KOPT-K1 (cell line): ENCODE measurements around the gene CCM2.

Source experiments
- H3K27ac ChIP-seq: fragments of 200-600 bp; sonication (generic); 2 replicates; pipeline ENCODE4 v1.5.1; 2016; ENCODE audit warnings: antibody characterized with exemption, mild to moderate bottlenecking, low read depth, low read length; ENCODE audit not compliant: poor library complexity, severe bottlenecking
- H3K36me3 ChIP-seq: fragments of 200-600 bp; sonication (generic); 2 replicates; pipeline ENCODE4 v1.5.1; 2017; ENCODE audit warnings: antibody characterized with exemption, mild to moderate bottlenecking, low read length, moderate library complexity; ENCODE audit not compliant: insufficient read depth
- H3K9me3 ChIP-seq: fragments of 200-600 bp; sonication (generic); 2 replicates; pipeline ENCODE4 v1.5.1; 2017; ENCODE audit warnings: antibody characterized with exemption, low read length, mild to moderate bottlenecking; ENCODE audit not compliant: insufficient read depth, poor library complexity, severe bottlenecking

CCM2 gene

GRCh38 chr7:45076946-45077345, 76.9 kb downstream of the CCM2 start:
- Histone ChIP-seq H3K36me3 (peaks cover 65% of the 10 kb centered on the region), H3K27ac (no peak overlapping the region), H3K9me3 (no peaks in the 10 kb centered on the region)

DNA sequence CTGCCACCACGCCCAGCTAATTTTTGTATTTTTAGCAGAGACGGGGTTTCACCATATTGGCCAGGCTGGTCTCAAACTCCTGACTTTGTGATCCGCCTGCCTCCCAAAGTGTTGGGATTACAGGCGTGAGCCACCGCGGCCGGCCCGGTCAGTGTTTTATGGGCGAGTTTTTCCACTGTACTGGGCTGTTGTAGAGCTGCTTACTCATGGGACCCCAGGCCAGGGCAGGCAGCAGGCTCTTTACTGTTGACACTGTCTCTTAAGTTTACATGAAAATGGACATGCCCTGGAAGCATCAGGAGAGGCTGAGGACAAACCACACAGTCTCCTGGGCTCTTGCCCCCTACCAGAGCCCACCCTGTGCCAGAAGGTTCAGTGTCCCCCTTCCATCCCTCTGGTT, 77.6 kb downstream of the CCM2 start:
- Histone ChIP-seq H3K36me3 (peaks cover 59% of the 10 kb centered on the region), H3K9me3 (no peaks in the 10 kb centered on the region), H3K27ac (no peak overlapping the region)

- Histone ChIP-seq H3K36me3 (peaks cover 53% of the 10 kb centered on the region), H3K27ac (no peak overlapping the region), H3K9me3 (no peaks in the 10 kb centered on the region)
Measured at GRCh38 chr7:45078125-45078681, 78.2 kb downstream of the CCM2 start.

GRCh38 chr7:45080265-45080957, 80.4 kb downstream of the CCM2 start:
- Histone ChIP-seq H3K36me3 (peaks cover 31% of the 10 kb centered on the region), H3K9me3 (no peaks in the 10 kb centered on the region), H3K27ac (no peak overlapping the region)

- no peak overlapping the region for H3K27ac ChIP-seq
- peaks cover 24% of the 10 kb centered on the region for H3K36me3 ChIP-seq
- H3K9me3 ChIP-seq = no peaks in the 10 kb centered on the region
Measured at GRCh38 chr7:45080958-45081669, 81.1 kb downstream of the CCM2 start.

DNA sequence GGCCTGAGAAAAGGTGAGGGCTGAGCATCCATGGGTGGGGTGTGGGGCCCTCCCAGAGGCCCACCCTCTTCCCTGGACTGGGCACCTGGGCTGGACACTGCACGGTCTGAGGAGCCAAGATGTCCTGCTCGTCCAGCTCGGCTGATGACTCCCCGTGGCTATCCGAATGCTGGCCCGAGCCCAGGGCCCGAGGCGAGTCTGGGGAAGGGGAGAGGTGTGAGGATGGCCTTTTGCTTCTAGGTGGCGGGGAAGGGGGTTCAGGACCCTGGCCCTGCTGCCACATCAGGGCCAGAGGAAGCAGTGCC, 81.6 kb downstream of the CCM2 start:
- Histone ChIP-seq H3K27ac (no peak overlapping the region), H3K9me3 (no peaks in the 10 kb centered on the region)

GRCh38 chr7:45082031-45082830, 82.2 kb downstream of the CCM2 start:
- Histone ChIP-seq H3K36me3 (peaks cover 12% of the 10 kb centered on the region), H3K9me3 (no peaks in the 10 kb centered on the region), H3K27ac (no peak overlapping the region)

More for the DNA sequence above, 81.6 kb downstream of the CCM2 start:
- H3K36me3 ChIP-seq = peaks cover 19% of the 10 kb centered on the region

- H3K27ac ChIP-seq = no peak overlapping the region
- no peaks in the 10 kb centered on the region for H3K9me3 ChIP-seq
- H3K36me3 ChIP-seq = peaks cover 6% of the 10 kb centered on the region; the same call in 1 of the 2 replicates
Measured at GRCh38 chr7:45082831-45083331, 82.9 kb downstream of the CCM2 start.

DNA sequence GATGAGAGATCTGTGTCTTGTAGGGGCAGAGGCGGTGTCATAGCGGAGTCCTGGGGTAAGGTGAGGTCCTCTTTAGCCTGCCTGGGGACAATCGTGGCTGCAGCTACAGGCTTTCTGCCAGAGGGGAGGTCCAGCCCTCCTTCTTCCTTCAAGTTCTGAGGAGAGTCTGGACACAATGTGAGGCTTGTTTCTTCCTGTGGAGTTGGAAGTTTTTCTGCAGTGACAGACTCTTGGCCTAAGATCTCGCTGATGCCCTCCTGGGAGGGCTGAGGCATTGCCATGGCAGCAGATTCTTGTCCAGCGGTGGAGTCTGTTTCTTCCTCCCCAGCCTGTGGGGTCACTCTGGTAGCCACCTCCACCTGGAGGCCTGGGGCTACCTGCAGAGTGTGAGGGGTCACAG, 84.3 kb downstream of the CCM2 start:
- Histone ChIP-seq H3K9me3 (no peaks in the 10 kb centered on the region), H3K36me3 (no peaks in the 10 kb centered on the region), H3K27ac (no peak overlapping the region)

- Histone ChIP-seq H3K27ac (no peak overlapping the region), H3K36me3 (no peaks in the 10 kb centered on the region), H3K9me3 (no peaks in the 10 kb centered on the region)
Measured at GRCh38 chr7:45084901-45085618, 85.1 kb downstream of the CCM2 start.

GRCh38 chr7:45085619-45086200, 85.7 kb downstream of the CCM2 start:
- Histone ChIP-seq H3K36me3 (no peaks in the 10 kb centered on the region), H3K27ac (no peak overlapping the region), H3K9me3 (no peaks in the 10 kb centered on the region)

- no peak overlapping the region for H3K27ac ChIP-seq
- no peaks in the 10 kb centered on the region for H3K9me3 ChIP-seq
- H3K36me3 ChIP-seq = no peaks in the 10 kb centered on the region
Measured at GRCh38 chr7:45086331-45087065, 86.5 kb downstream of the CCM2 start.

GRCh38 chr7:45087301-45088145, 87.5 kb downstream of the CCM2 start:
- Histone ChIP-seq H3K27ac (no peak overlapping the region), H3K36me3 (no peaks in the 10 kb centered on the region), H3K9me3 (no peaks in the 10 kb centered on the region)
